ENCODE measurements around the gene FHL2.

GRCh38 chr2:105324732-105325131 lies 74.1 kb downstream of the FHL2 start:
- TF ChIP-seq CTCF (IDR thresholded peaks at IDR 0.05; ENCODE audit: extremely low read depth in 1 of 2, insufficient read depth in 1 of 2, low read depth in 1 of 2, low read length in 2 of 2) (no peak), POLR2AphosphoS5 (IDR thresholded peaks at IDR 0.05; ENCODE audit: insufficient read depth, low read depth, low read length) (no peak), EZH2 (IDR thresholded peaks at IDR 0.05; ENCODE audit: borderline replicate concordance, low read depth, low read length, severe bottlenecking) (no peak), JUN (IDR thresholded peaks at IDR 0.05; ENCODE audit: borderline replicate concordance, insufficient read depth, insufficient read length, low read depth) (no peak), MYC (IDR thresholded peaks at IDR 0.05; ENCODE audit: low read depth, low read length) (no peak), POLR2A (IDR thresholded peaks at IDR 0.05; ENCODE audit: low read depth, low read length) (peak; percentile 43), MAX (IDR thresholded peaks at IDR 0.05; ENCODE audit: insufficient read depth, insufficient read length) (no peak)

Measured in endothelial cell of umbilical vein (primary cell).